ENCODE measurements around the gene ADAT3. TPM values are rescaled to one million over a fixed set of nuclear protein-coding genes. Genes with fewer than 3 reads are reported as not detected.

Gene ADAT3
- polyA plus RNA-seq, 6 donors from 2014 or later = 1.9 to 6.1 (median 3.6) TPM

- peak overlapping the region; percentile 12 to 99 (median 76) for H3K27ac Mint-ChIP-seq
- H3K36me3 Mint-ChIP-seq = no peaks in the 10 kb centered on the region
- H3K9me3 Mint-ChIP-seq = no peaks in the 10 kb centered on the region
- DNase-seq (no peak), ATAC-seq (ENCODE audit: low read depth in 2 of 2) (no peak)
- peak overlapping the region in 7 of 8 donors; percentile 10 to 64 (median 51) for H3K4me3 Mint-ChIP-seq
- H3K4me1 Mint-ChIP-seq = peaks cover 36 to 39% (median 36%) of the 10 kb centered on the region in 3 donors
- H3K27me3 Mint-ChIP-seq = no peaks in the 10 kb centered on the region
Measured at GRCh38 chr19:1945899-1946298, 40.7 kb downstream of the ADAT3 start.

GRCh38 chr19:1947651-1948209, 42.5 kb downstream of the ADAT3 start:
- peak overlapping the region in 1 of 6 donors; percentile 64 for H3K27ac Mint-ChIP-seq
- DNase-seq (no peak), ATAC-seq (ENCODE audit: low read depth in 2 of 2) (no peak)
- H3K27me3 Mint-ChIP-seq = no peaks in the 10 kb centered on the region
- H3K9me3 Mint-ChIP-seq = no peaks in the 10 kb centered on the region
- peaks cover 27 to 48% (median 27%) of the 10 kb centered on the region in 3 donors for H3K4me1 Mint-ChIP-seq
- H3K4me3 Mint-ChIP-seq = no peak overlapping the region
- no peaks in the 10 kb centered on the region for H3K36me3 Mint-ChIP-seq

GRCh38 chr19:1949304-1950101, 44.3 kb downstream of the ADAT3 start:
- no peaks in the 10 kb centered on the region for H3K36me3 Mint-ChIP-seq
- peaks cover 13 to 34% (median 14%) of the 10 kb centered on the region in 3 donors for H3K4me1 Mint-ChIP-seq
- ATAC-seq (ENCODE audit: low read depth in 2 of 2) (no peak), DNase-seq (no peak)
- no peaks in the 10 kb centered on the region for H3K27me3 Mint-ChIP-seq
- no peaks in the 10 kb centered on the region for H3K9me3 Mint-ChIP-seq
- H3K4me3 Mint-ChIP-seq = peak overlapping the region in 2 of 8 donors; percentile 6 to 33
- H3K27ac Mint-ChIP-seq = peak overlapping the region in 3 of 6 donors; percentile 44 to 93 (median 64)

GRCh38 chr19:1950640-1951039, 45.4 kb downstream of the ADAT3 start:
- Mint-ChIP-seq H3K4me3 (peak overlapping the region in 2 of 8 donors; percentile 15 to 64), H3K4me1 (peaks cover 14 to 30% (median 19%) of the 10 kb centered on the region in 3 donors), H3K36me3 (no peaks in the 10 kb centered on the region), H3K27me3 (no peaks in the 10 kb centered on the region), H3K27ac (peak overlapping the region in 1 of 6 donors; percentile 67), H3K9me3 (no peaks in the 10 kb centered on the region)
- no peak for DNase-seq
- no peak for ATAC-seq (ENCODE audit: low read depth in 2 of 2)

GRCh38 chr19:1952635-1953034, 47.4 kb downstream of the ADAT3 start:
- no peaks in the 10 kb centered on the region for H3K36me3 Mint-ChIP-seq
- no peak for ATAC-seq (ENCODE audit: low read depth in 2 of 2)

GRCh38 chr19:1953037-1953436, 47.8 kb downstream of the ADAT3 start:
- H3K4me1 Mint-ChIP-seq = peaks cover 11 to 34% (median 24%) of the 10 kb centered on the region in 3 donors
- H3K36me3 Mint-ChIP-seq = no peaks in the 10 kb centered on the region
- no peak overlapping the region for H3K27ac Mint-ChIP-seq
- no peaks in the 10 kb centered on the region for H3K9me3 Mint-ChIP-seq
- no peaks in the 10 kb centered on the region for H3K27me3 Mint-ChIP-seq
- no peak for DNase-seq
- no peak overlapping the region for H3K4me3 Mint-ChIP-seq
- ATAC-seq (ENCODE audit: low read depth in 2 of 2) = no peak

More at GRCh38 chr19:1952635-1953034, 47.4 kb downstream of the ADAT3 start:
- Mint-ChIP-seq H3K4me1 (peaks cover 11 to 34% (median 24%) of the 10 kb centered on the region in 3 donors), H3K4me3 (peak overlapping the region in 2 of 8 donors; percentile 42 to 47), H3K27ac (no peak overlapping the region), H3K27me3 (no peaks in the 10 kb centered on the region), H3K9me3 (no peaks in the 10 kb centered on the region)
- no peak for DNase-seq

GRCh38 chr19:1953441-1954094, 48.4 kb downstream of the ADAT3 start:
- no peak overlapping the region for H3K4me3 Mint-ChIP-seq
- H3K36me3 Mint-ChIP-seq = no peaks in the 10 kb centered on the region
- no peaks in the 10 kb centered on the region for H3K27me3 Mint-ChIP-seq
- no peak for ATAC-seq (ENCODE audit: low read depth in 2 of 2)
- H3K27ac Mint-ChIP-seq = no peak overlapping the region
- peaks cover 9 to 32% (median 24%) of the 10 kb centered on the region in 3 donors for H3K4me1 Mint-ChIP-seq
- no peaks in the 10 kb centered on the region for H3K9me3 Mint-ChIP-seq
- no peak for DNase-seq

GRCh38 chr19:1954532-1954933, 49.3 kb downstream of the ADAT3 start:
- Mint-ChIP-seq H3K4me1 (peaks cover 3 to 27% (median 27%) of the 10 kb centered on the region in 3 donors), H3K36me3 (no peaks in the 10 kb centered on the region), H3K27me3 (no peaks in the 10 kb centered on the region), H3K9me3 (no peaks in the 10 kb centered on the region), H3K4me3 (no peak overlapping the region), H3K27ac (no peak overlapping the region)
- ATAC-seq (ENCODE audit: low read depth in 2 of 2) (no peak), DNase-seq (no peak)

- ATAC-seq (ENCODE audit: low read depth in 2 of 2) (no peak), DNase-seq (no peak)
- peak overlapping the region in 1 of 6 donors; percentile 85 for H3K27ac Mint-ChIP-seq
- no peaks in the 10 kb centered on the region for H3K36me3 Mint-ChIP-seq
- H3K27me3 Mint-ChIP-seq = no peaks in the 10 kb centered on the region
- no peaks in the 10 kb centered on the region for H3K9me3 Mint-ChIP-seq
- peaks cover 3 to 34% (median 24%) of the 10 kb centered on the region in 3 donors for H3K4me1 Mint-ChIP-seq
- no peak overlapping the region for H3K4me3 Mint-ChIP-seq
Measured at GRCh38 chr19:1955171-1956121, 50.2 kb downstream of the ADAT3 start.

GRCh38 chr19:1956122-1956494, 50.9 kb downstream of the ADAT3 start:
- Mint-ChIP-seq H3K27ac (peak overlapping the region in 1 of 6 donors; percentile 31), H3K4me3 (no peak overlapping the region)

GRCh38 chr19:1956868-1957492, 51.8 kb downstream of the ADAT3 start:
- ATAC-seq (ENCODE audit: low read depth in 2 of 2) (no peak), DNase-seq (no peak)
- peak overlapping the region in 2 of 6 donors; percentile 31 to 69 for H3K27ac Mint-ChIP-seq
- no peaks in the 10 kb centered on the region for H3K27me3 Mint-ChIP-seq
- H3K4me3 Mint-ChIP-seq = no peak overlapping the region
- no peaks in the 10 kb centered on the region for H3K36me3 Mint-ChIP-seq
- H3K4me1 Mint-ChIP-seq = peaks cover 7 to 35% (median 28%) of the 10 kb centered on the region in 3 donors
- H3K9me3 Mint-ChIP-seq = no peaks in the 10 kb centered on the region

More at GRCh38 chr19:1956122-1956494, 50.9 kb downstream of the ADAT3 start:
- ATAC-seq (ENCODE audit: low read depth in 2 of 2) = no peak
- Mint-ChIP-seq H3K9me3 (no peaks in the 10 kb centered on the region), H3K27me3 (no peaks in the 10 kb centered on the region), H3K4me1 (peaks cover 3 to 35% (median 24%) of the 10 kb centered on the region in 3 donors), H3K36me3 (no peaks in the 10 kb centered on the region)
- no peak for DNase-seq

- Mint-ChIP-seq H3K4me3 (no peak overlapping the region), H3K9me3 (no peaks in the 10 kb centered on the region), H3K36me3 (no peaks in the 10 kb centered on the region), H3K4me1 (peaks cover 7 to 35% (median 21%) of the 10 kb centered on the region in 3 donors), H3K27me3 (no peaks in the 10 kb centered on the region), H3K27ac (no peak overlapping the region)
- no peak for ATAC-seq (ENCODE audit: low read depth in 2 of 2)
- DNase-seq = no peak
Measured at GRCh38 chr19:1957562-1958248, 52.5 kb downstream of the ADAT3 start.

All from naive B cell (primary cell).